GM21786 (cell line): ENCODE measurements around the gene GIGYF1.

Experiments
- ATAC-seq: cut with Tn5 transposase; IDR thresholded peaks from one replicate; pipeline ENCODE4 v1.9.1; 2021; ENCODE audit not compliant: unreplicated experiment

The GIGYF1 gene

GRCh38 chr7:100632951-100633717, 60.9 kb downstream of the GIGYF1 start:
- peak; percentile 43 for ATAC-seq

GRCh38 chr7:100630066-100630465, 64.0 kb downstream of the GIGYF1 start:
- ATAC-seq, result no peak
